HG02610 (cell line): ENCODE measurements around the gene TMEM119.
"Not testable (repeated sequence)": the region's sequence is repeated elsewhere in the genome, so short reads cannot be mapped to it uniquely, and the experiment has no call there.

Source experiments
- ATAC-seq: cut with Tn5 transposase; IDR thresholded peaks from one replicate; pipeline ENCODE4 v1.9.1; 2021; ENCODE audit warnings: mild to moderate bottlenecking, moderate library complexity; ENCODE audit not compliant: unreplicated experiment

TMEM119 gene

DNA sequence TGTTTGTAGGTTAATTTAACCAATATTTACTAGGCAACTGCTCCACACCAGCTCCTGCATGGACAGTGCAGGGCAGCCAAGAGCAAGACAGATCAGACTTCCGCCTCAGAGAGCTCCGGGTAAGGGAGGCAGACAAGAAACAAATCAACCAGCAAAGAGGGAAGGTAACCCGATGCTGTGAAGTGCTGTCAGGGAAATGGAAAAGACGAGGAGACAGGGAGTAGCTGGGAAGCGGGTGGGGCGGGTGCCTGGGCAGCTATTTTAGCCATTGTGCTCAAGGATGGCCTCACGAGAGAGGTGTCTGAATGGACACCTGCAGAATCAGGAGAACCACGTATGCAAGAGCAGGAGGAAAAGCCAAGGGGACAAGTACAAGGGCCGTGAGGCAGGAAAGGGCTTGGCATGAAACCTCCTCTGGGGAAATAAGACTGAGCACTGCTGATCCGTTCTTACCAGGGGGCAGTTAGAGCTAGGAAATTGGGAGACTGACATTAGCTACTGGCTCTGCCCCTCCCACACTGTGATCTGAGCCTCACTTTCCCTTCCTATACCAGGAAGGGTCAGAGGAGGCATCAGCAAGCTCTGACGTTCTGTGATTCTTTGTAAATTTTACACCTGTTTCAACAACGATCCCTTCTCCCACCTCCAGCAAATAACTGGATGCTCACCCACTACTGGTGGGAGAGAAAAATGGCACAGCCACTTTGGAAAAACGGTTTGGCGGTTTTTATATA lies 6.5 kb upstream of the TMEM119 start:
- no peak for ATAC-seq

DNA sequence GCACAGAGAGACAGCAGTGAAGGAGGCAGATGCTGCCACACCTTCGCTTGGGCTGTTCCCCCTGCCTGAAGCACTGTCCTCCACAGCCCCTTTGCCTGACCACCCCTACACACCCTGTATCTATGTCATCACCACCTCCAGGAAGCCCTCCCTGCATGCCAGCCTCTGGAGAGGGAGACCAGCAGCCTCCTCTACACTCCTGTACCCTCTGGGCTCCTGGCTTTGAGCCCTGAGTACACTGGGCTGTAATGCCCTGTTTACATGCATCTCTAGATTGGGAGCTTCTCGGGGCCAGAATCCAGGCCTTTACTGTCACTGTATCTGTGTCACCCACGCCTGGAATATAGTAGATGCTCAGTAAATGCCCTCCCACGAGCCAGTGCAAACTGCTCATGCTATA lies 5.9 kb upstream of the TMEM119 start:
- no peak for ATAC-seq

DNA sequence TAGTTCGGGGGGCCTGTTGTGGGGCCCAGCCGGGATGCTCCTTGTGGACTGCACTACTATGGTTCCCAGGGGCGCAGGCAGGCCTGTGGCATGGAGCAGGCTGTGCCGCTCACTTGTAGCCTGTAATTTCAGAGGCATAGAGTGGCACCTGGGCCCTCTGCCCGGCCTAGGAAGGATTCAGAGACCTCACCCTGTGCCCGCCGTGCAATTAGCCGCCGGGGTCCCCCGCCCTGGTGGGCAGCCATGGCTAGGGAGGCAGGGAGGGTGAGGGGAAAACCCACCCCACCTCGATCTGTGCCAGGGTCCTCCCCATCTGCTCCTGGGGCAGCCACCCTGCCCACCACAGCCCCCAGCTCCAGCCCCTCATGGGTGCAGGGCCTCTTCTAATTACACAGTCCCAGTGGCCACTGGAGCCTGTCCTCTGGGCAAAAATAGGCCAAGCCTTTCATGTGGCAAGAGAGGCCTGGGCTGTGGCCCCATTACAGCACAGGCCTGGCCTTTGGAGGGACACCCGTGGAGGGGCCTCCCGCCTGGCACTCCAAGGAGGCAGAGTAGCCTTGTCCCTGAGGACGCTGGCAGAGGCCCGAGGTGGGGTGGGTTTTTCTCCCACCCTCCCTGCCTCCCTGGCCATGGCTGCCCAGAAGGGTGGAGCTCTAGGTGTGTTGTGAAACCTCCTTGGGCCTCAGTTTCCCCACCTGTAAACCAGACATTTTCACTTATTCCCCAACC lies 5.3 kb upstream of the TMEM119 start:
- no peak for ATAC-seq

DNA sequence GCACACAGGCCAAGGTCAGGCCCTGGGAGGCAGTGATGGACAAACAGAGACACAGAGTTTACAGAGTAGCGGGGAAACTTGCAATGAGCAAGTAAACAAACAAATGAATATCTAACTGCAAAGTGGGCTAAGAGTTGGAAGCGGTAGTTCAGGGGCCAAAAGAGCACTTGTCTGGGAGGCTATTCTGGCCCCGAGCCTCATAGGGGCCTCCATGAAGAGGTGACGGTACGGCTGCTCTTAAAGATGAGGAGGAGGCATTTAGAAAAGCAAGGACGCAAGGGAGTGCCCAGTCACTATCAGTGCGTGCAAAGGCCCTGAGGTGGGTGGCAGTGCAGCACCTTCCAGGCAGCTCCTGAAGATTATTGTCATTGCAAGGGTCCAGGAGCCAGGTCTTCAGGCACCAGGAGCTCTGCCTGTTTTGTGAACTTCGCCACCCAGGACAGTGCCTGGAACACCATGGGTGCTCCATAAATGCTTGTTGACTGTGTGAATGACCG lies 4.4 kb upstream of the TMEM119 start:
- no peak for ATAC-seq

DNA sequence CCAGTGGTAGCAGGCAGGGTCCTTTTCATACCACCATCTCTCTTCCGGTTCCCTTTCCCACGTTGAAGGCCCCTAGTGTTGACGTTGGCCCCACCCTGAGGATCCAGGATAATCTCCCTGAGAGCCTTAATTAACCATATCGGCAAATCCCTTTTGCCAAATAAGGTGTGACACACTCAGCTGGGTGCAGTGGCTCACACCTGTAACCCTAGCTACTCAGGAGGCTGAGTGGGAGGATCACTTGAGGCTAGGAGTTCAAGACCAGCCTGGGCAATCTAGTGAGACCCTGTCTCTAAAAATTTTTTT lies 2.8 kb upstream of the TMEM119 start:
- ATAC-seq: no peak

DNA sequence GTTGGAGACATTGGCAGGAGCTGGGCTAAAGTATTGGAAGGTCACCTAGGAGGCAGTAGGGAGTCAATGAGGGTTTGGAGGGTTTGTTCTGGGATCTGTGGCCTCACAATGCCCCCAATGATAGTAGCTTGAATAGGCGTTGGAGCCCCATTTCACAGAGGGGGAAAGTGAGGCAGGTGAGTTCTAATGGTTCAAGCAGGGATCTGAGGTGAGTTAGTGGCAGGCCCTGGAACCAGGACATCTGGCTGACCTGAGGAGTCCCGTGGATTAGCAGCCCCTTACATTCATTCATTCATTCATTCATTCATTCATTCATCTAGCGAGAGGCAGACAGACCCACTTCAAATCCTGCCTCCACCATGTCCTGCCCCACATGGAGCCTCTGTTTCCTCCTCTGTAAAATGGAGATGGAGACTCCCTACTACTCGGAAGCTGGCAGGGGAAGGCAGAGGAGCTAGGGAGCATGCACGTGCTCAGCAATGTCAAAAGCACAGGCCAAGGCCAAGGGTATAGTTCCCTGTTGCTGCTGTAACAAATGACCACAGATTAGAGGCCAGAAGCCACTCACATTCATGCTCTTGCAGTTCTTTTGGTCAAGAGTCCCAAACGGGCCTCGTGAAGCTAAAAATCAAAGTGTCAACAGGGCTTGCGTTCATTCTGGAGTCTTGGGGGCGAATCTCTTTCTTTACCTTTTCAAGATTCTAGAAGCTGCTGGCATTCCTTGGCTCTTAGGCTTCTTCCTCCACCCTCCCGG lies 2.2 kb upstream of the TMEM119 start:
- no peak for ATAC-seq

DNA sequence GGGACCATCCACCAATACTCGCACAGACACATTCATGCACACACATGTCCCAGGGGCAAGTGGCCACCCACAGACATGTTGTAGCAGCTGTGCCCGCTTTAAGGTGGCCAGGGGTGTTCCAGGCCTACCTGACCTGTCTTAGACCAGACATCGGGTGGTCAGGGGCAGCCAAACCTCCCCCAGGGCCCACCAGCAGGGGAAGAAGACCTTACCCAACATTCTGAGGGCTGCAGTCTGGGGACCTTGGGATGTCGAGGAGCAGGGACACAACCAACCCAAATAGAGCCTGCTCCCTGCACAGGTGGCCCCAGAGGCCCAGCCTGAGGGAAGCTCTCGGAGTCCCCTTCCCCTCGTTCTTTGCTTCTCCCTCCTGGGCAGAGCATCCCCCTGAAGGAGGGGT lies 1.7 kb upstream of the TMEM119 start:
- no peak for ATAC-seq

DNA sequence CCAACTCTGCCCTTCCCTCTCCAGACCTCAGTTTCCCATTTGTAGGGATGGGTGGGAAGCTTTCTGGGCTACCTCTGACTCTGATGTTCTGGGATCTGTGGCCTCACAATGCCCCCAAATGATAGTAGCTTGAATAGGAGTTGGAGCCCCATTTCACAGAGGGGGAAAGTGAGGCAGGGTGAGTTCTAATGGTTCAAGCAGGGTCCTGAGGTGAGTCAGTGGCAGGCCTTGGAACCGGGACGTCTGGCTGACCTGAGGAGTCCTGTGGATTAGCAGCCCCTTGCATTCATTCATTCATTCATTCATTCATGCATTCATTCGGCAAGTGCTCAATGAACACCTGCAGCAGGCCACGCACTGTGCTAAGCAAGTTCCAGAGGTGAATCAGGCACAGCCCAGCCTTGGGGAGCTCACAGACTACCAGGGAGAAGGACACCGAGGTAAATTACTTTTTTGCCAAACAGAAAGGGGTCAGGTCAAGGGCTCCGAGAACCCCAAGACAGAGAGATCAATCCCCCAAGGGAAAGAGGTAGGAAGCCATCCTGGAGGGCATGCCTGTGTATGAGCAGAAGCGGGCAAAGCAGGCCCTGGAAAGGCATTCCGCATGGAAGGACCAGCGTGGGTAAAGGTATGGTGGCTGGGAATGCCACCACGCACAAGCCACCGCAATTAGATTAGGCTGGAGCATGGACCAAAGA lies 818 bp upstream of the TMEM119 start:
- ATAC-seq: no peak

DNA sequence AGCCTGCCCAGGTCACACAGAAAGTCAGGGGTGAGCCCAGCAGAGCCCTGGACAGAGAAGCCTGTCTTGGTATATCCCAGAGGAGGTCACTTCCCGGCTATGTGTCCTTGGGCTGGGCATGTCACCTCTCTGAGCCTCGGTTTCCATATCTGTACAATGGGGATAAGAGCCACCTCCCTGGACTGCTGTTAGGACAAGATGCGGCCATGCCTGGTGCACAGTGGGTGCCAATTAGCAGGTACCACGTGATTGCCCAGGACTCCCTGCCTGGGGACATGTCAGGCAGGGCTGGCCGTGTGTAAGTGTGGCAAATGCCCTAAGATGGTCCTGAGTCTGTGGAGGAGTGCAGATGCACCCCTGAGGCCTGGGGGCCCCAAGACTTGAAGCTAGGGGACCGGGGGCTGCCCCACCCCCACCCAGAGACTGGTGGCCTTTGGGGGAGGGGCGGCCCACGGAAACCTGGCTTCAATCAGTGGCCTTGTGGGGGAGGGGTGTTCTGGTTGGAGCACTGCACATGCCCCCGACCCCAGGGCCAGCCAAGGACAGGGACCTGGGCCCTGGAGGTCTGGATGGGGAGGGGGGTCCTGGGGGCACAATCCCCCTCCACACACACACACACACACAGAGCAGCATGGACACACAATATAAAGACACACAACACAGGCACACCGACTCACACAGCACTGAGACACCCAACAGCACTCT lies 878 bp downstream of the TMEM119 start:
- no peak for ATAC-seq

DNA sequence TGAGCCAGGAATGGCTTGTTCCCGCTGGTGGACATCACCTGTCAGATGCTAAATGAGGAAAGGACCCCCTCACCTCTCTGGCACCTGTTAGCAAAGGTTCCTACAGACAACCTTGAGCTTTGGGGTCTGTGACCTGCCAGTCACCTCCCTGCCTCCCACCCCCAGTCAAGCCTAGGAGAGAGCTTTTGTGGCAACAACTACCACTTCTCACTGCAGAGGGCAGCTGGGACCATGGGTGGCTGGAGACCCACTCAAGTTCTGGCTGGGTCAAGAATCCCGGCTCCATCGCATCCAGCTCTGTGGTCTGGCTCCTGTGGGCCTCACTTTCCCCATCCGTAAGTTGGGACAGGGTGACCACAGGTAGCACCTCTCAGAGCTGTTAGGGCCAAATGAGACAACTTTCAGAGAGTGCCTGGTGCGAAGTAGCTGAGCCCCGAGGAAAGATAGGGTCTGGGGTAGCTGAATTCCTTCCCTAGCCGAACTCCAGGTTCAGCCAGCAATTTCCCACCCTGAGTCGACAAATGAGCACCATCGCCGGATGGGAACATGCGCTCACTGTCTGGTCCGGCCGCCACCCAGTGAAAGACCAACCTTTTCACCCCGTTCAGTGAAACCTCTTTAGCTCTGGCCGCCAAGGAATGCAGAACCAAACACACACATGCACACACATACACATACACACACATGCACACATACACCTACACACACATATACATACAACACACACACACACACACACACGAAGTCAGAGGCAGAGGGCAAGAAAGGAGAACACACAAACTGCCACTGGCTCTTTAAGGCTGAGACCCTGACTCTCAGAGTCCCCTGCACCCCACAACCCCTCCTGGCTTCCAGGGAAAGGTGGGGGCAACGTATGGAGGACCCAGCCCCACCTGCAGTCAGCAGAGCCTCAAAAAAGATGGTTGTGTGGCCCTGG lies 1.9 kb downstream of the TMEM119 start:
- ATAC-seq: no peak

DNA sequence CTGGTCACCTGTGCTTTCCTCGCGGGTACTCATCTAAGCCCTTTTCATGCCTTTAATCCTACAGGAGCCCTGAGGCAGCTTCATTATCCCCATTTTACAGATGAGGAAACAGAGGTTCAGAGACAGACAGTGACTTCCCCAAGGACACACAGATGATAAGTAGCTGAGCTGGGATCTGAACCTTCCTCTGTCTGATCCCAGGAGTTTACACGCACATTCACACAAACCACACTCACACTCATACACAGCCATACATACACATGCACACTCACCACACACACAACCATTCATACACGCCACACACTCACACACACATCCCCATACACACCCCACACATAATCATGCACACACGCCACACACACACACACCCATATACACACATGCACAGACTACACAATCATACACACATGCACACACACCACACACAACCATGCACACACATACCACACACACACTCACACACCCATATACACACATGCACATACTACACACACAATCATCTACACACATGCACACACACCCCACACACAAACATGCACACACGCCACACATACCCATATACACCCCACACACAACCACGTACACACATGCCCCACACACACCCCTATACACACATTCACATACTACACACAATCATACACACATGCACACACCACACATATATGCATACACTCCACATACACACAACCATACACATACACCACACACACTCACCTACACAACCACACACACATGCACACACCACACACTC lies 2.7 kb downstream of the TMEM119 start:
- ATAC-seq: no peak

DNA sequence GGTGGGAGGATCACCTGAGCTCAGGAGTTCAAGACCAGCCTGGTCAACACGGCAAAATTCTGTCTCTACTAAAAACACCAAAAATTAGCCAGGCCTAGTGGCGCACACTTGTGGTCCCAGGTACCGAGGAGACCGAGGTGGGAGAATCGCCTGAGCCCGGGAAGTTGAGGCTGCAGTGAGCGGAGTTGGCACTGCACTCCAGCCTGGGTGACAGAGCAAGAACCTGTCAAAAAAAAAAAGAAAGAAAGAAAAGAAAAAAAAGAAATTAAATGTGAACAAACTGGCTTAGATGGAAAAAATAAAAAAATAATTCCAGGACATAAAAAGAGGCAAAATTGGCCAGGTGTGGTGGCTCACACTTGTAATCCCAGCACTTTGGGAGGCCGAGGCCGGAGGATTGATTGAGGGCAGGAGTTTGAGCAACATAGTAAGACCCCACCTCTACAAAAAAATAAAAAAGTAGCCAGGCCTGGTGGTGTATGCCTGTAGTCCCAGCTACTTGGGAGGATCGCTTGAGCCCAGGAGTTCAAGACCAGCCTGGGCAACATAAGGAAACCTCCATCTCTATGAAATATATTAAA lies 3.5 kb downstream of the TMEM119 start:
- no peak for ATAC-seq

DNA sequence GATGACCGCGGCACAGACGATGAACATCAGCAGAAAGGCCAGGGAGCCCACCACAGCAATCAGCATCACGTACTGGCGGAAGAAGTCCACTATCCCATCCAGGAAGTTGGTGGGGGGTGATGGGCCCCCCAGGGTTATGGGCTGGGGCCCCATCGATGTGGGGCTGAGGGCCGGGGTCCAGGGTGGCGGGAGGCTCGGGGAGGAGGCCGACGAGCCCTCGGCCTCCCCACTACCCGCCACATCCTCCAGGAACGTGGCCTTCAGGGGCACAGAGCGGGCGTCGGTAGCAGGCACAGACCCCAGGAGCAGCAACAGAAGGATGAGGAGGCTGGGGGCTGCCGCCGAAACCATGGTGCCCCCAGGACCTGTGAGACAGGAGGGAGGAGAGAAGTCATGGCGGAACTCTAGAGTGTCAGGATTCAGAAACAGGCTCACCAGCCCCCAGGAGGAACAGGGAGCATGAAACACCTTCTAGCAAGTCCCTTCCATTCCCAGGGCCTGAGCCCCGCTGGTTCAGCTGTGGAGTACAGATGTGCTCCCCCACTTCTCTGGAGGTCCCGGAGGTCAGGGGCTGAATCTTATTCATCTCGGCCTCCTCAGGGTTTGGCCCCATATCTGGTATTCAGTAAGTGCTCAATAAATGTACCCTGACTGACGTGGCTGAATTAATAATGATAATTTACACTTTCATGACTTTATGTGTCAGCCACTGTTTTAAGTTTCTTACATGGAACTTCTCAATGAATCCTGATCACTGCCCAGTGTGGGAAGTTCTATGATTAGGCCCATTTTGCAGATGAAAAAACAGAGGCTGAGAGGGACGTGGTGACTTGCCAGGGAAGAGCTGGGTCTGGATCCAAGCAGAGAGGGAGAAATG lies 5.6 kb downstream of the TMEM119 start:
- ATAC-seq: no peak

DNA sequence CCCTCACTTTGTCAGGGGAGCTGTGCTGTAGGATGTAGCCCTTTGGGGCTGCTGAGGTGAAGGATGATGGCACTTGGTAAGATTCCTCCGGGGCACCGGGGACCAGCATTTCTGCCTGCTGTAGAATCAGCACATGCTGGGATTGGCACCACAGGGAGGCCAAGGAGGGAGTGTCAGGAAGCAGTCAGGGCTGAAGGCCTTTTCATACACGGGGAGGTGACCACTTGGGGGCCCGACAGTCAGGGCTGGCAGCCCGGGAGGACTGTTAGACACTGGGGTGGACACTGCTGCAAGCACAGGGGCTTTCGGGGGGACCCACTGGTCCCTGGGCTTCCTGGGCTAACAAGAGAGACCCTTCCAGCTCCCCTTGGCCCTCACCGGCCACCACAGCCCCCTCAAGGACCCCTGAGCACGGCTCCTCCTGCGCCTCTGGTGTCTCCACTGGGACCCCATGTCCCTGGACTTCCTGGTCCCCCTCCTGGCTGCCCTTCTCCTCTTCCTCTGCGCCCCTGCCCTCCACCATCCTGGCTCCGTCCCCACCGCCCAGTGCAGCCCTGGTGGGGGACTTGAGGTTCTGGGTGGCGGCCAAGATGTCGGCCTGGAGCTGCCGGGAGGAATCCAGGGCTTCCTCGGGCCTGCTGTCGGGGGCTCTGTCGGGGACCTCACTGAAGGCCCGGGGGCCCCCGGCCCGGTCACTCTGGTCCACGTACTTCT lies 6.5 kb downstream of the TMEM119 start:
- ATAC-seq: no peak

DNA sequence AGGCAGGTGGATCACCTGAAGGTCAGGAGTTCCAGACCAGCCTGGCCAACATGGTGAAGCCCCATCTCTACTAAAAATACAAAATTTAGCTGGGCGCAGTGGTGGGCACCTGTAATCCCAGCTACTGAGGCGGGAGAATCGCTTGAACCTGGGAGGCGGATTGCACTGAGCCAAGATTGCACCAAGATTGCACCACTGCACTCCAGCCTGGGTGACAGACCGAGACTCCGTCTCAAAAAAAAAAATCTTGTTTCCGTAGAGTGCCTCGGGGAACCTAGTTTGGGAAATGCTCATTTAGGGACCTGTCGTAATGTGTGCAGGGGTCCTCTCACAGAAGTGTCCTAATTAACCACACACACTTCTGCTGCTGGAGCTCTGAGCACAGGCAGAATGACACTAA lies 7.4 kb downstream of the TMEM119 start:
- ATAC-seq: not testable (repeated sequence)

DNA sequence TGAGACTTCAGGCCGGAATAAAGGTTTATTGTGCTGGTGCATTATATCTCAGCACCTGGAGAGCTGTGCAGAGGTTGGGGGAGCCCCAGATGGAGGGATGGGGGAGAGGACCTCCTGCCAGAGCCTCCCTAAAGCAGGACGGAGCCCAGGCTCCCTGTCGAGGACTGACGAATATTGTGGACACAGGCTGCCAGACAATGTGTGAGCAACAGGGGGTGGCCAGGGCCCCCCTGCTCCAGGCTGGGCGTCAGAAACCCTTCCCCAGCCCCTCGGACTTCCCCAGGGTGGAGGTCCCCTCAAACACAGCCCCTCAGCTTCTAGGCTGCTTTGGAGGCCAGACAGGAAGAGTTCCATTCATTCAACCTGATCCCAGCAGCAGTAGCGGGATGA lies 8.0 kb downstream of the TMEM119 start:
- ATAC-seq: no peak
